NCI-H187 treated with DMSO at 0.1 percent for 48 hours (cell line): ENCODE measurements around the gene TFIP11.

Experiments
- DNase-seq: peaks from one replicate; lab custom pipeline; 2025; lab: John Stamatoyannopoulos, UW

TFIP11 gene

GRCh38 chr22:26512149-26512793, at the start of gene TFIP11:
TFIP11 (minus strand) TSS chr22:26512473; CDS start chr22:26510272, 2,201 bp downstream.
- peak; percentile 36 for DNase-seq

GRCh38 chr22:26561756-26562417, 49.6 kb upstream of the TFIP11 start:
- DNase-seq: no peak

- no peak for DNase-seq
Observed at GRCh38 chr22:26559961-26560575, 47.8 kb upstream of the TFIP11 start.

DNA sequence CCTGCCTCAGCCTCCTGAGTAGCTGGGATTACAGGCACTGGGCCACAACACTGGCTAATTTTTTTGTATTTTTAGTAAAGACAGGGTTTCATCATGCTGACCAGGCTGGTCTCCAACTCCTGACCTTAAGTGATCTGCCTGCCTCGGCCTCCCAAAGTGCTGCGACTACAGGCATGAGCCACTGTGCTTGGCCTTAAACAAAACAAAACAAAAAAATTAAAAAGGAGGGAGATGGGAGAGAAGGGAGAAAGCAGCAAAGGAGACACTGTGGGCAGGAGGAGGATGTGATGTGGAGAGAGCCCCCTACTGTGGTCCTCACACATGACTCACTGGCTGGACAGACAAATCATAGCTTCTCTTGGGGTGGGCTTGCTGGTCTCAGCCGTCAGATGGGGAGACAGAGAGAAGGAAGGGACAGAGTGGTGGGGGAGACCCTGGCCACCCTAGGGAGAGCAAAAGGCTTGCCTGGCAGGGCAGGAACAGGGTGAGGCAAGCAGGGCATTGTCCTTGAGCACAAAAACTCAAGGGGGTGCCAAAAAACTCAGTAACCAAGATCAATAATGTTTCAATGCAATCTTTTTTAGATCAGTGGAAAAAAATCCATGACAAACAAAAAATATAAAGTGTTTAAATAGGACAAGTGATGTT, 46.1 kb upstream of the TFIP11 start:
- DNase-seq: no peak

GRCh38 chr22:26556904-26557303, 44.6 kb upstream of the TFIP11 start:
- DNase-seq: no peak

GRCh38 chr22:26555478-26555877, 43.2 kb upstream of the TFIP11 start:
- DNase-seq: no peak

DNA sequence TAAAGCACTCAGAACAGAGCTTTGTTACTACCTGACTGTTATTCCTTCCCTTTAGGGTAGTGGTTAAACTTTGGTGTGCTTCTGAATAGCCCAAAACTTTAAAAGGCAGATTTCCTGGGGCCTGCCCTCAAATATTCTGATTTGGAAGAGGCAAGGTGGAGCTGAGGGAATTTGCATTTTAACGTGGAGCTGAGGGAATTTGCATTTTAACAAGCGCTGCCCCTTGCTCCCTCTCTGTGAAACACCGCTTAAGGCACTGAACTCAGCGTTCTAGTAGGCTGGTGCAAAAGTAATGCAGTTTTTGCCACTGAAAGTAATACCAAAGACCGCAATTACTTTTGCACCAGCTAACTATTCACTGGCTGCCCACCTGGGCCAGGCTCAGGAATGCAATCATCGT, 42.7 kb upstream of the TFIP11 start:
- DNase-seq: no peak

DNA sequence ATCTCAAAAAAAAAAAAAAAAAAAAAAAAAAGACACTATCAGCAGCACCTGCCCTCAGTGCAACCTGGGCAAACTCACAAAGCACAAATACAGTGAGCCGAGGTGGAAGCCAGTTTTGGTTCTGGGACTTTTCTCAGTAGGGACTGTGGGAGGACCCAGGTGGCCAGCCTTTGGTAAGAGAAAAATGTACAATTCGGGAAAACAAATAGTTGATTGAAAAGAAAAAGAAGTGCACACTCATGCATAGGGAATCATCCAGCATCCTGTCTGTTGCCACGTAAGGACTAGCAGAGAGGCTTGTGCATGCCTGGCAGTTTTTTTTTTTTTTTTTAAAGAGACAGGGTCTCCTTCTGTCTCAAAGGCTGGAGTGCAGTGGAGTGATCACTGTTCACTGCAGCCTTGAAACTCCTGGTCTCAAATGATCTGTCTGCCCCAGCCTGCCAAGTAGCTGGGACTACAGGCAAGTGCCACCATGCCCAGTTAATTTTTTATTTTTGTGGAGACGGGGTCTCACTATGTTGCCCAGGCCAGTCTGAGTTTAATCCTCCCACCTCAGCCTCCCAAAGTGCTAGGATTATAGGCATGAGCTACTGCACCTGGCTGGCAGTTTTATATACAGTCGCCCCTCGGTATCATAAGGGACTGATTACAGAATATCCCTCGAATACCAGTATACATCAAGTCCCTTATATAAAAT, 40.9 kb upstream of the TFIP11 start:
- no peak for DNase-seq

DNA sequence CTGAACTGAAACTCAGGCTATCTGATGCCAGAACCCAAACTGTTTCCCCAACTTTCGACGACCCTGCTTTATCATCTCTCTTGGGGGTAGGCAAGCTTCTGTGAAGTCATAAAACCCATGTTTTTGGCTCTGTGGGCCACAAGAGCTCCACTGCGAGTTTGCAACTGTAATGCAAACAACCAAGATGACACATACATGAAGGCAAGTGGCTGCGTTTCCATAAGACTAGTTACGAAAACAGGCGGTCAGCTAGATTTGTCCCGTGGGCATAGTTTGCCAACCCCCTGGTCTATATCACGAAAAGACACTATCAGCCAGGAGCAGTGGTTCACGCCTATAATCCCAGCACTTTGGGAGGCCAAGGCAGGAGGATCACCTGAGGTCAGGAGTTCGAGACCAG, 40.2 kb upstream of the TFIP11 start:
- no peak for DNase-seq

DNA sequence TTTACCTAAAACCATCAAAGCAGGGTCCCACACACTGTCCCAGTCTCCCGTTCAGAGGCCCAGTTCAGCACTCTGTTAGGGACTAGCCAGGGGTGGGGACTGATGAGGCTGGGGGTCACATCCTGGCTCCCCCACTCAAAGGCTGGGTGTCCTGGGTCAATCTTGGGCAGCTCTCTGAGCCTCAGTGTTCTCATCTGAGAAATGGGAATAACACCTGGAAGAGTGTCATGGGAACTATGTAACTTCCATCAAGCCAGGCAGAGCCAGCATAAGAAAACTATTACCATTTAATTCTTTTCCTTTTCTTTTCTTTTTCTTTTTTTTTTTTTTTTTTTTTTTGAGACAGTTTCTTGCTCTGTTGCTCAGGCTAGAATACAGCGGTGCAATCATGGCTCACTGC, 39.3 kb upstream of the TFIP11 start:
- no peak for DNase-seq

- DNase-seq: no peak
Observed at GRCh38 chr22:26550498-26551033, 38.3 kb upstream of the TFIP11 start.

DNA sequence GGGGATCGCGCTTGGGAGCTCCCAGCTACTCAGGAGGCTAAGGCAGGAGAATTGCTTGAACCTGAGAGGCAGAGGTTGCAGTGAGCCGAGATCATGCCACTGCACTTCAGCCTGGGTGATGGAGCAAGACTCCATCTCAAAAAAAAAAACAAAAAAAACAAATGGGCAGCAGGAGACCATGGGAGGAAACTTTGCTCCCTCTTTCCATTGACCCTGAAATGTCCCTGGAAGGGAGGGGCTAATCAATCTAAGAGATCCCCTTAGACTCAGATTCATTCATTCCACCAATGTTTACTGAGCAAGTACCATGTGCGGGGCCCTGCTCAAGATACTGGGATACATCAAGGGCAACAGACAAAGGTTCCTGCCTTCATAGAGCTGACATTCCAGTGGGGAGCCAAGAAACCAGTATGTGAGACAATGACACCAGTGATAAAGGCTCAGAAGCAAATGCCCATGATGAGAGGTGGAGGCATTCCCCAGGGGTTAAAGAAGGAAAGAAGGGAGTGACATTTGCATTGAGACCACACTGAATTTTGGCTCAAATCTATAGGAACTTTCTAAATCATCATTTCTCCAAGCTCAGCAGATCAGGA, 37.7 kb upstream of the TFIP11 start:
- DNase-seq: no peak

- DNase-seq: no peak
Observed at GRCh38 chr22:26548984-26549383, 36.7 kb upstream of the TFIP11 start.

DNA sequence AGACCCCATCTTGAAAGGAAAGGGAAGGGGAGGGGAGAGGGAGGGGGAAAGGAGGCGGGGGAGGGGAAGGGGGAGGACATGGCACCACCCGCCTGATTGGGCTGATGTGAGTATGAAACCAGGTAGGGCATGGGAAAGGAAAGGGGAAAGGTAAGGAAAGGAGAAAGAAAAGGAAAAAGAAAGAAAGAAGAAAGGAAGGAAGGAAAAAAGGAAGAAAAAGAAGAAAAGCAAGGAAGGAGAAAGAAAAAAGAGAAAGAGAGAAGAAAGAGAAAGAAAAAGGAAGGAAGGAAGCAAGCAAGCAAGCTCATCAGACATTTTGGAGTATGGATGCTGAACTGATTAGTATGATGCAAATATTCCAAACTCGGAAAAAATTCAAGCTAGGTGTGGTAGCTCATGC, 36.0 kb upstream of the TFIP11 start:
- DNase-seq: no peak

DNA sequence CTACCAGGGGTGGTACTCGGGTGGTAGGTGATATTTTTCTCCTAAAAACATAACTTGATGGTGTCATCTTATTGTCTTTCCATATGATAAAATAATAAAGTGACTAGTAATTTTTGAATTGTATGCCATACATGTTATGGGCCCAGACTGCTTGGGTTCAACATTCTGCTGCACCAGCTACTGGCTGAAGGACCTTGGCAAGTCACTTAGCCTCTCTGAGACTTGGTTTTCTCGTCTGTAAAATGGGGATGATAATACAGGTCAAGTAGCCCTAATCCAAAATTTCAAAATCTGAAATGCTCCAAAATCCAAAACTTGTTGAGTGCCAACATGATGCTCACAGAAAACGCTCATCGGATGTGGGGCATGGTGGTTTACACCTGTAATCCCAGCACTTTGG, 35.6 kb upstream of the TFIP11 start:
- DNase-seq: no peak

GRCh38 chr22:26547426-26547825, 35.2 kb upstream of the TFIP11 start:
- no peak for DNase-seq

DNA sequence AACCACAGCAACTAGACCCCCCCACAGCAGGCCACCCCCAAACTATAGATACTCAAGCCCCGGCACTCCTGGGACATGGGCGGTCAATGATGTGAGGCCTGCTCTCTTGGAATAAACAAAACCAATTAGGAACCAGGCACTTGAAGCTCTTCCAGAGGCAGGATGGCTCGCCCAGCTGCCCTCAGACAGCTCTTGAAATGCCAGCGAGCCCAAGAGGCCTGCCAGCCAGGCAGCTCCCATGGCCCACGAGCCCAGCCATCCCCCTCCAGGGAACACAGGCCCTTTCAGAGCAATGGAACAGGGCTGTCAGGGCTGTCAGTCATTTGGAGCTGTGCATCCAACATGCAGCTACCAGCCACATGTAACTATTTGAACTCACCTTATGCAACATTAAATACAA, 34.0 kb upstream of the TFIP11 start:
- peak; percentile 1 for DNase-seq

GRCh38 chr22:26545827-26546226, 33.6 kb upstream of the TFIP11 start:
- DNase-seq: no peak

DNA sequence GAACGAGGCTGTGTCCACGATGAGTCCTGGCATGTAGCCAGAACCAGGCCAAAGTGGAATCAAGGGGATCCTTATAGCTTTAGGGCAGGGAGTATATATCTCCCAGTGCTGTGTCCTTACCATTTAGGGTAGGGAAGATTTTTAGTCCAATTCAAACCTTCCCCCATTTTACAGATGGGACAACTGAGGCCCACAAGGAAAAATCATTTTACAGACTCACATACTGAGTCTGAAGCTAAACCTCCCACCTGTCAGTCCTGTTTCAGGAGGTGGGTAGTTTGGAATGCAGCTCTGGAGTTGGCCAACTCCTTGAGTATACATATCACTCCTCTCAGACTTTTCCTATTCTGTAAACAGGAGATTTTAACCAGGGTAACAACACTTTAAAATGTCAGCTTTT, 33.1 kb upstream of the TFIP11 start:
- no peak for DNase-seq

GRCh38 chr22:26544489-26544888, 32.2 kb upstream of the TFIP11 start:
- no peak for DNase-seq

- no peak for DNase-seq
Observed at GRCh38 chr22:26542831-26543230, 30.6 kb upstream of the TFIP11 start.
